ENCODE measurements around the gene SLIT3. TPM values are rescaled to one million over a fixed set of nuclear protein-coding genes. Genes with fewer than 3 reads are reported as not detected.

The SLIT3 gene
- total RNA-seq, 2 experiments from 2014 or later = not detected

DNA sequence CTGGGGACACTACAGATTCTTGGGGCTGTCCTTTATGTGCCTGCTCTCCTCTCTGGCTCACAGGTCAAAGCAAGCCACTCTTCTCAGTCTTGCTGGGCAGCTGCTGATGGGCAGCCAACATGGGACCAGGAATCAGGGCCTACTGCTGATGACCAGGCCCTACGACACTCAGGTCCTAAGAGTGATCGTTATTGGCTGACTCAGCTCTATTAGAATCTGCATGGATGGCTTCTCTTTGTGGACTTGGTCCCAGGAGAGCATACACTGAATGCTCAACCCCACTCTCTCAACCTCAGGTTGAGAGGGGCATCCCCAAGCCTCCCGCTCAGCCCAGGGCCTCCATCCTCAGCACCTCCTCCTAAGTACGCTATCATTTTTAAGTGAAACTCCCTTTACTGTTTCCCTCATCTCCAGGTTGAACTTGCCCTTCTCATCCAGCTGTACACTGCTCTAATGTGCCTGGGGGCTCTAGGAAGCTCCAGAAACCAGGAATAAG is 471.0 kb downstream of the SLIT3 start:
- Mint-ChIP-seq H3K27me3 (no peaks in the 10 kb centered on the region), H3K4me1 (ENCODE audit: low read depth) (no peaks in the 10 kb centered on the region), H3K4me3 (no peak overlapping the region), H3K27ac (no peak overlapping the region), H3K9me3 (no peaks in the 10 kb centered on the region), H3K36me3 (ENCODE audit: low read depth) (no peaks in the 10 kb centered on the region)
- Histone ChIP-seq H3K27me3 (ENCODE audit: control insufficient read depth in 1 of 2, insufficient read depth in 2 of 2, low read length in 2 of 2) (no peaks in the 10 kb centered on the region), H3K4me3 (ENCODE audit: low read length) (no peak overlapping the region), H3K36me3 (ENCODE audit: insufficient read depth, low read length) (no peaks in the 10 kb centered on the region), H3K4me1 (ENCODE audit: insufficient read depth, low read length) (no peaks in the 10 kb centered on the region), H3K9me3 (ENCODE audit: control insufficient read depth in 1 of 2, insufficient read depth in 1 of 2, low read length in 2 of 2) (no peaks in the 10 kb centered on the region), H3K27ac (ENCODE audit: low read depth in 1 of 2, low read length in 2 of 2) (no peak overlapping the region)
- ATAC-seq (ENCODE audit: poor library complexity) (no peak), DNase-seq (no peak)
- TF ChIP-seq, protein P1, sequence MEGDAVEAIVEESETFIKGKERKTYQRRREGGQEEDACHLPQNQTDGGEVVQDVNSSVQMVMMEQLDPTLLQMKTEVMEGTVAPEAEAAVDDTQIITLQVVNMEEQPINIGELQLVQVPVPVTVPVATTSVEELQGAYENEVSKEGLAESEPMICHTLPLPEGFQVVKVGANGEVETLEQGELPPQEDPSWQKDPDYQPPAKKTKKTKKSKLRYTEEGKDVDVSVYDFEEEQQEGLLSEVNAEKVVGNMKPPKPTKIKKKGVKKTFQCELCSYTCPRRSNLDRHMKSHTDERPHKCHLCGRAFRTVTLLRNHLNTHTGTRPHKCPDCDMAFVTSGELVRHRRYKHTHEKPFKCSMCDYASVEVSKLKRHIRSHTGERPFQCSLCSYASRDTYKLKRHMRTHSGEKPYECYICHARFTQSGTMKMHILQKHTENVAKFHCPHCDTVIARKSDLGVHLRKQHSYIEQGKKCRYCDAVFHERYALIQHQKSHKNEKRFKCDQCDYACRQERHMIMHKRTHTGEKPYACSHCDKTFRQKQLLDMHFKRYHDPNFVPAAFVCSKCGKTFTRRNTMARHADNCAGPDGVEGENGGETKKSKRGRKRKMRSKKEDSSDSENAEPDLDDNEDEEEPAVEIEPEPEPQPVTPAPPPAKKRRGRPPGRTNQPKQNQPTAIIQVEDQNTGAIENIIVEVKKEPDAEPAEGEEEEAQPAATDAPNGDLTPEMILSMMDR (IDR thresholded peaks at IDR 0.05) = no peak
- ChIA-PET CTCF (no interaction called here), POLR2A (no interaction called here)
- intact Hi-C loops (cut with DNase I, micrococcal nuclease) = no loop called here

DNA sequence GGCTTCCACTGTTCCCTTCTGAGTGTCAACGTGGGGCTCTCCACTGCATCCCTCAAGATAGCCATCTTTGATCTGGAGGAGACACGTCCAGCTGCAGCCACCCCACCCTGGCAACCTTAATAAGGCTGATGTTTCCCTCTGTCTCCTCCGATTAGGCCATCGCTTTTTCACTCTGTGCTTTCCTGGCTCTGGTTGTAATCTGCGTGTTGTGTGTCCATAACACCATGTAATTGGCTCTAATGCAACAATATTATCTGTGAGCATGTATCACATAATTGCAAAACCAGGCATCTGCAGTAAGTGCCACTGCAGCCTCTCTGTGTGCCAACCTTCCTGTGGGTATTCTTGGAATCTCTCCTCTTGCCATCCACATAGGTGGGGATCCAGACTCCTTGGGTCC is 471.9 kb downstream of the SLIT3 start:
- ChIA-PET CTCF (no interaction called here), POLR2A (no interaction called here)
- TF ChIP-seq, protein P1 (IDR thresholded peaks at IDR 0.05) = no peak
- no peaks in the 10 kb centered on the region for H3K9me3 ChIP-seq (ENCODE audit: control insufficient read depth in 1 of 2, insufficient read depth in 1 of 2, low read length in 2 of 2)
- ATAC-seq (ENCODE audit: poor library complexity) = no peak
- no peaks in the 10 kb centered on the region for H3K36me3 ChIP-seq (ENCODE audit: insufficient read depth, low read length)
- no peak overlapping the region for H3K4me3 ChIP-seq (ENCODE audit: low read length)
- Mint-ChIP-seq H3K27ac (no peak overlapping the region), H3K36me3 (ENCODE audit: low read depth) (no peaks in the 10 kb centered on the region), H3K27me3 (no peaks in the 10 kb centered on the region), H3K4me1 (ENCODE audit: low read depth) (no peaks in the 10 kb centered on the region), H3K9me3 (no peaks in the 10 kb centered on the region), H3K4me3 (no peak overlapping the region)
- no peaks in the 10 kb centered on the region for H3K4me1 ChIP-seq (ENCODE audit: insufficient read depth, low read length)
- no peak overlapping the region for H3K27ac ChIP-seq (ENCODE audit: low read depth in 1 of 2, low read length in 2 of 2)
- no peaks in the 10 kb centered on the region for H3K27me3 ChIP-seq (ENCODE audit: control insufficient read depth in 1 of 2, insufficient read depth in 2 of 2, low read length in 2 of 2)
- DNase-seq = no peak
- intact Hi-C loops (cut with DNase I, micrococcal nuclease) = no loop called here

DNA sequence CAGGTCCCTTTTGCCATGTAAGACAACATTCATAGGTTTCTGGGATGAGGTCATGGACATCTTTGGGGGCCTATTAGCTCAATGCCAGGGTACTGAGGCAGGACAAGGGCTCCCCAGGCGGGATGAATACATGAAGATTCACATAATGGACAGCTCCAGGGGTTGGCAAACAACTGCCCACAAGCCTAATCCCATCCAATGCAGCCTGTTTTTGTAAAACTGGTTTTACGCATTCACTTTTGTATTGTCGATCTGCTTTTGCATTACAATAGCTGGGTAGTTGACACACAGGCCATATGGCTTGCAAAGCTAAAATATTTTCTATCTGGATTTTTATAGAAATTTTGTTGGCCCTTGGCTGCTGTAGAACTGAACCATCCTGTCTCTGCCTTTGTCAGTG is 473.3 kb downstream of the SLIT3 start:
- Mint-ChIP-seq H3K36me3 (ENCODE audit: low read depth) (no peaks in the 10 kb centered on the region), H3K4me3 (no peak overlapping the region), H3K4me1 (ENCODE audit: low read depth) (no peaks in the 10 kb centered on the region), H3K9me3 (no peaks in the 10 kb centered on the region), H3K27me3 (no peaks in the 10 kb centered on the region), H3K27ac (no peak overlapping the region)
- Histone ChIP-seq H3K9me3 (ENCODE audit: control insufficient read depth in 1 of 2, insufficient read depth in 1 of 2, low read length in 2 of 2) (no peaks in the 10 kb centered on the region), H3K4me3 (ENCODE audit: low read length) (no peak overlapping the region), H3K27ac (ENCODE audit: low read depth in 1 of 2, low read length in 2 of 2) (no peak overlapping the region), H3K4me1 (ENCODE audit: insufficient read depth, low read length) (no peaks in the 10 kb centered on the region), H3K36me3 (ENCODE audit: insufficient read depth, low read length) (no peaks in the 10 kb centered on the region), H3K27me3 (ENCODE audit: control insufficient read depth in 1 of 2, insufficient read depth in 2 of 2, low read length in 2 of 2) (no peaks in the 10 kb centered on the region)
- TF ChIP-seq, protein P1 (IDR thresholded peaks at IDR 0.05) = no peak
- intact Hi-C loops (cut with DNase I, micrococcal nuclease) = no loop called here
- POLR2A ChIA-PET = no interaction called here
- CTCF ChIA-PET = no interaction called here
- no peak for DNase-seq
- no peak for ATAC-seq (ENCODE audit: poor library complexity)
